GM10266 (cell line): ENCODE results near the gene SERGEF.

Experiments used
- DNase-seq: peaks from one replicate; pipeline ENCODE4 v3.0.0; 2012; ENCODE audit errors: extremely low spot score
- CTCF ChIP-seq: IDR thresholded peaks from 2 replicates; pipeline ENCODE4 v1.5.1; 2012; ENCODE audit warnings: mild to moderate bottlenecking, low read depth; ENCODE audit not compliant: control insufficient read depth, insufficient read depth; ENCODE audit errors: missing control alignments

Gene SERGEF

GRCh38 chr11:17923217-17923616, 89.6 kb downstream of the SERGEF start:
- DNase-seq: no peak
- TF ChIP-seq CTCF: no peak

GRCh38 chr11:17922416-17922788, 90.4 kb downstream of the SERGEF start:
- DNase-seq: no peak
- no peak for TF ChIP-seq CTCF

- DNase-seq: no peak
- TF ChIP-seq CTCF: no peak
These were observed 91.0 kb downstream of the SERGEF start for GRCh38 chr11:17921659-17922415.

- DNase-seq: no peak
- TF ChIP-seq CTCF: no peak
These were observed 94.7 kb downstream of the SERGEF start for GRCh38 chr11:17918049-17918605.

GRCh38 chr11:17917556-17917955, 95.3 kb downstream of the SERGEF start:
- no peak for TF ChIP-seq CTCF
- no peak for DNase-seq

GRCh38 chr11:17915500-17916143, 97.2 kb downstream of the SERGEF start:
- no peak for DNase-seq
- no peak for TF ChIP-seq CTCF

GRCh38 chr11:17914957-17915356, 97.9 kb downstream of the SERGEF start:
- no peak for TF ChIP-seq CTCF
- no peak for DNase-seq
